Spleen (tissue), 7 donors: ENCODE data around the gene FANCE.

ENCODE experiments used
- CTCF ChIP-seq, 11 experiments: fragments of 200-600 bp in 7 of 11; fragments of 450-650 bp in 4 of 11; sonication (generic) in 4 of 11; IDR thresholded peaks in 8 of 11; conservative IDR thresholded peaks in 3 of 11; 1 replicate in 7 of 11; 2 replicates in 4 of 11; pipeline versions ENCODE4 v1.4.0 to v1.8.0; 2016 to 2021; ENCODE audit warnings: antibody characterized with exemption in 11 of 11, inconsistent platforms in 4 of 11, mild to moderate bottlenecking in 1 of 11
- POLR2A ChIP-seq, 3 donors: fragments of 450-650 bp; IDR thresholded peaks; one replicate each; pipeline ENCODE4 v1.5.1; 2017; ENCODE audit warnings: antibody characterized with exemption in 3 of 3, mild to moderate bottlenecking in 1 of 3
- POLR2AphosphoS5 ChIP-seq, 3 donors: sonication (generic); formaldehyde crosslinking; IDR thresholded peaks; one replicate each; pipeline ENCODE4 v1.5.1; 2017; ENCODE audit warnings: antibody characterized with exemption in 3 of 3
- donor health status: DM: no; HTN: no; CAD: no; lungs with moderate emphysema.
- donor health status: DM: no; HTN: no; CAD: no.
- donor health status: DM: no; HTN: no; CAD: no.

DNA sequence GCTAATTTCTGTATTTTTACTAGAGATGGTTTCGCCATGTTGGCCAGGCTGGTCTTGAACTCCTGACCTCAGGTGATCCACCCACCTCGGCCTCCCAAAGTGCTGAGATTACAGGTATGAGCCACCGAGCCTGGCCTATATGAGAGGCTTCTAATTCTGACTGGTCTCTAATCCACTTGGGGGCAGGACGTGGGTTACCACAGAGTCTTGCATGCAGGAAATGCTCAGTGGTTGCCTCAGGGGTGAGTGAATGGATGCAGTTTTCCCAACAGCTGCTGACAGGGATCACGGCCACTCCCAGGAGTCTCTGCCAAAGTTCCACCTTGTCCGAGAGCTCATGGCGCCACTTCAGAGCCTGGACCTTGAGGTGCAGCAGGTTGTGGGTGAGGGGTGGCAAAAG, 6.4 kb upstream of the FANCE start:
- no peak for TF ChIP-seq POLR2A (IDR thresholded peaks at IDR 0.05)
- TF ChIP-seq CTCF (IDR thresholded peaks at IDR 0.05 in 8 of 11, conservative IDR thresholded peaks at IDR 0.05 in 3 of 11), result no peak
- no peak for TF ChIP-seq POLR2AphosphoS5 (IDR thresholded peaks at IDR 0.05)
